Measurements from ENCODE around the gene P2RY4.
"Not testable (repeated sequence)": the region's sequence is repeated elsewhere in the genome, so short reads cannot be mapped to it uniquely, and the experiment has no call there.

The P2RY4 gene

GRCh38 chrX:70260104-70260503 lies at the start of gene P2RY4:
P2RY4 (minus strand) TSS chrX:70260204; CDS start chrX:70259624, 580 bp downstream.
- DNase-seq (ENCODE audit: low read depth), result no peak

DNA sequence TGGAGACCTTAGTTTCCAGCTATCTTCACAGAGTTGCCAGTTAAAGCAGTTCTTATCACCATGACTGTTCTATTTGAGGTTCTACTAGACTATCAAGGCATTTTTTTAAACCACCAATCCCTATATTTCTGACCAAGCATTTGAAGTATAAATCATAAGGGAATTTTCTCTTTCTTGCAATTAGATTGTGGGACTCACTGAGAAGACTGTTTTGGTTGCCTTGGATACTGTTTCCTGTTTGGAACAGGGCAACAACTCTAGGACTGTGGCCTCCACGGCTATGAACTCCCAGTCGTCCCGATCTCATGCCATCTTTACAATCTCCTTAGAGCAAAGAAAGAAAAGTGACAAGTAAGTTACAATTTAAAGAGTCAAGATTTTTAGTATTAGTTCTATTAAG lies 41.7 kb upstream of the P2RY4 start:
- peak; percentile 51 for DNase-seq (ENCODE audit: low read depth)

DNA sequence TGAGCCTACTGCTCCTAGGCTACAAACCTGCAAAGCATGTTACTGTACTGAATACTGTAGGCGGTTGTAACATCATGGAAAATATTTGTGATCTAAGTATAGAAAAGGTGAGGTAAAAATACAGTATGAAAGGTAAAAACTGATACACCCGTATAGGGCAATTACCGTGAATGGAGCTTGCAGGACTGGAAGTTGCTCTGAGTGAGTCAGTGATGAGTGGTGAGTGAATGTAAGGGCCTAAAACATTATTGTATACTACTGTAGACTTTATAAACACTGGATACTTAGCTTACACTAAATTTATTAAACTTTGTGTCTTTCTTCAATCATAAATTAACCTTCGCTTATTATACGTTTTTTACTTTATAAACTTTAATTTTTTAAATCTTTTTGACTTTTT lies 33.6 kb upstream of the P2RY4 start:
- no peak for DNase-seq (ENCODE audit: low read depth)

GRCh38 chrX:70292788-70293187 lies 32.8 kb upstream of the P2RY4 start:
- DNase-seq (ENCODE audit: low read depth), result peak; percentile 29

- peak; percentile 79 for DNase-seq (ENCODE audit: low read depth)
Observed at GRCh38 chrX:70289793-70290770, 30.1 kb upstream of the P2RY4 start, which contains the start of the genes KIF4A and PDZD11. KIF4A (plus strand) TSS chrX:70290104; CDS start chrX:70290459, 355 bp downstream. PDZD11 (minus strand) TSS chrX:70289927; CDS start chrX:70289341, 586 bp downstream.

DNA sequence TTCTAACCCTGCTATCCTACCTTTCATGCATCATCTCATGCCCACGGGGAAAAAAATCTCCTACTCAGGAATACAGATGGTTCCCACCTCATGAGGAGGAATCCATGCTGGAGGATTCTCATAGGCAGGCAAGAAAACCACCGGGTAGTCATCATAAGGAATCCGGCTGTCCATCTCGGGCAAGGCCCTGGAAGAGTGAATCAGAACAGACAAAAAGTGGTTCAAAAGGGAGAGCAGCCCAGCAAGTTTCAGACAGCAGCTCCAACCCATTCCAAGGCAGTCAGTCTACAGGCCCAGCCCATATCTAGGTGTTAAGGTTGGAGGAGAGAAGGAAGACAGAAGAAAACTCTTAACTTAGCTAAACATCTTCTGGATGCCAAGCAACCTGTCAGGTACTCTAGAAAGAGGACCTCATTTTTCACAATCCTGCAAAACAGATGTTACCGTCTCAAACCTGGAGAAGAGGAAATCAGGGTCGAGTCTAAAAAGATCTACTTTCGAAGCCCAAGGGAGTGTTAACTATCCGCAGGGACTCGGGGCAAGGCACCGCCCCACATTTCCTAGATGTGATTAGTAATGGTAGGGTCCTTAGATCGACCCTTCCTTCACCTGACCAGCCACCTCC lies 29.3 kb upstream of the P2RY4 start:
- no peak for DNase-seq (ENCODE audit: low read depth)

DNA sequence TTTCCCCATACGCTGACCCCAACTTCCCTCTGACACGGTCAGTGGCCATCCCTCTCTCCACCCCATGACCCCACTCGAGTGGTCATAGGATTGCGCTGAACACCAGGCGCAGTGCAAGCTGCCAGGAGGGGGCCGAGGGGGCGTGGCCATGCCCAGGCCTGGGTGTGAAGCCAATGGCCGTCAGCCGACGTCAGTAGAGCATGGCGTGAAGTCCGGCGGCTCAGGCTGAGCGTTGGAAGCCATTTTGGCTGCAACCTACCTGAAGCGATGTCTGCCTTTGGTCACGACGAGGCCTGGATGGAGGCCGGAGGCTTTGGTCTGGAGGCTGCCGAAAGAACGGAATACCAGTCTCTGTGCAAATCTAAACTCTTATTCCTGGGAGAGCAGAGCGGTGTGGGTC lies 21.9 kb upstream of the P2RY4 start, which contains the start of gene RAB41:
Gene RAB41, plus strand, starts transcription at position 222 of the 400 bp plus-strand sequence. Its CDS starts 46 bp downstream, at position 268.
- DNase-seq (ENCODE audit: low read depth), result no peak

- no peak for DNase-seq (ENCODE audit: low read depth)
Observed at GRCh38 chrX:70280573-70280972, 20.6 kb upstream of the P2RY4 start.

GRCh38 chrX:70279081-70279480 lies 19.1 kb upstream of the P2RY4 start:
- DNase-seq (ENCODE audit: low read depth), result no peak

- DNase-seq (ENCODE audit: low read depth), result not testable (repeated sequence)
Observed at GRCh38 chrX:70274029-70274428, 14.0 kb upstream of the P2RY4 start.

- no peak for DNase-seq (ENCODE audit: low read depth)
Observed at GRCh38 chrX:70268034-70268433, 8.0 kb upstream of the P2RY4 start, which contains the start of gene ARR3. ARR3 (plus strand) TSS chrX:70268334; CDS start chrX:70269386, 1,052 bp downstream.

GRCh38 chrX:70264784-70265183 lies 4.8 kb upstream of the P2RY4 start:
- DNase-seq (ENCODE audit: low read depth), result no peak

DNA sequence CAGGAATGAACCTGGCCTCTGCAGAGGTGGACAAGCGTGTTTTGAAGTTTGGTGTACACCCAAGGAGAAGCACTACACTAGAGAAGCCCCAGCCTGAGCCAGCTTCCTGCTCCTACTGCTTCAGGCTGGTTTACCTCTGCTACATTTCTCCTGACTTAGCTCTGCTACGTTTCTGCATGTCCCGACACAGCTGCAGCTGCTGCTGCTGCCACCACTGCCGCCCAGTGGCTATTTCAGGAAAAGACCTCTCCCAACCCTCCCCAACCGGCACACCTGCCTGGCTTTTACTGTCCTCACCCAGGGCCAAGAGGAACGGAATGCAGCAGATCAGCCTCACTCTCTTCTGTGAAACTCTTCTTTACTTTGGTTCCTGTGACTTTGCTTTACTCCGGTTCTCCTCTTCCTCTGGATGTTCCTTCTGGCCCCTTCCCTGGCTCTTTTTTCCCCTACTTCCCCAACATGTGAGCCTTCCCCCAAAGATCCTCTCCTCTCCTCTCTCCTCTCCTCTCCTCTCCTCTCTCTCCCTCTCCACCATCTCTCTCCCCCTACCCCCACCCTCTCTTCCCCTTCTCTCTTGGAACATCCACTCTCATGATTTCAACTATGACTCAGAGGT lies 3.1 kb upstream of the P2RY4 start:
- peak; percentile 1 for DNase-seq (ENCODE audit: low read depth)

DNA sequence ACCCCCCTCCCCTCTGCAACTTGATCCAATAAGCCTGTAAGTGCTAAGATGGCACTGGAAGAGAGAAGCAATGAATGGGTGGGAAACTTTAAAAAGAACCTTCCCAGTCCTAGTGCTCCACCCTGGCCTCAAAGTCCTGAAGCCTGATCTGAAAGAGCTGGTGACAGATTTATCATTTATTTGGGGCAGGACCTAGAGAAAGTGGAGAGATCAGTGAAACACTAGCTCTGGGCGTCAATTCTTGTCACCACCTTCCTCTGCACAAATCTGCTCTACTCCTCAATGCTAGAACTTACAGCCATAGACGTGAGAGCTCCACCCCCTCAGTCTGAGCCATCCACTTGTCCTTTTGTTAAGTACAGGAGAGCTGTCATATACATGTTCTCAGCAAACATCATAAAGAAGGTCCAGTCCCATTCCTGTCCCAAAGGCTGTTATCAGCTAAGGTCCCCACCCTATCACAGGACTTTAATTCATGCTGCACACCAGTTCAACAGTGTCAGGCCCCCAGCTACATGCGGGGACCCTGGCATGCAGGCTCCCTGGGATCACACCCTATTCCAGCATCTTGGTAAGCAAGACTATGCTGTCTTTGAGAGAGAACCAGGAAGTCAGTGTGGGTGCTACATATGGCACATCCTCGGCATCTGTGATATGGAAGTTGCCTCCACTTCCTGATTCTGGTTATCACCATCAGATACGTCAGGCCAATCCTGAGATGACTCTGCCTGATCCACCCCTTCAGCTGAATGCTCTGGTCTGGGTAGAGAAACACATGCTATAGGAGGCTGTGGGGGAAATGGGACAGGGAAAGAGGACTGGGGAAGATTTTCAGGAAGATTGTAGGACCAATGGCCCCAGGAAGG lies 2.3 kb downstream of the P2RY4 start:
- DNase-seq (ENCODE audit: low read depth), result no peak

GRCh38 chrX:70255452-70255851 lies 4.6 kb downstream of the P2RY4 start:
- DNase-seq (ENCODE audit: low read depth), result no peak

- DNase-seq (ENCODE audit: low read depth), result no peak
Observed at GRCh38 chrX:70254909-70255308, 5.1 kb downstream of the P2RY4 start.

DNA sequence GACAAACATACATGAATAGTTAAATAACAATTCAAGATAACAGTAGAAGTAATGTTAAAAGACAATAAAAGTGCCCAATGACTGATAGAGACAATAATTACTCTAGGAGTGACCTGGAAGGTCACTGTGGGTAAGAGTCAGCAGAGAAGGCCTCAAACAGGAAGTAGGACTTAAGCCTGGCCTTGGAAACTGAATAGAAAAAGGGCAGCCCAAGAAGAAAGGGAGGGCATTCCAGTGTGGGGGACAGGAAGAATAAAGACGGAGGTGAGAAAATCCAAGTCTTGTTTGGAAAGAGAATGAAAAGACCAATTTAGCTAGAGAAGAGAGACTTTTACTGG lies 6.0 kb downstream of the P2RY4 start:
- no peak for DNase-seq (ENCODE audit: low read depth)

DNA sequence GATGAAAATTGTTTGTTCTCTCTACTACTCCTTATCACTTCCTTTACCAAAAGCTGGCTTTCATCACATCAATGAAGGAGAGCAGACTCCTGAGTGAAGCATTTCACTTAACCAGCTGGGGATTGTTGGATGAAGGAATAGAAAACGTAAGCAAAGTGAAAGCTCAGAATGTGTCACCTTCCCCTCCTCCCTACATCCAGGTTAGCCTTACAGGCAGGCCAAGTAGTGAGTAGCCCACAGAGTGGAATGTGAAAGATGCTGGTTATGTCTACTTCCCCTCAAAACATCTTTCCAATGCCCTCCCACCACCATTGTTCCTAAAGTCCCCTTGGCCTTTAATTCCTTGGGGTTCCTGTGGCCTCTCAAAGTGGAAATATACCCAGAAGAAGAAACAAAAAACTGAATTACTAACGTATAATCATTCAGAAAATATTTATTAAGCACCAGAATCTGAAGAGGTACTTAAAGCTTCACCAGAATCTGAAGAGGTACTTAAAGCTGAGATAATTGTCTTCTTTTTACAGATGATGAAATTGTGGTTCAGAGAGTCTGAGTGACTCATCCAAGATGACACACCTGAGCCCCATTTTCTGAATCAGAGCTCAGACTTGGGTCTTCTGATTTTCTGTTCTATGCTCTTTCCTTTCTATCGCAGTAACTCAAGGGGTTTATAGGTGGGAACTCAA lies 6.5 kb downstream of the P2RY4 start:
- no peak for DNase-seq (ENCODE audit: low read depth)

DNA sequence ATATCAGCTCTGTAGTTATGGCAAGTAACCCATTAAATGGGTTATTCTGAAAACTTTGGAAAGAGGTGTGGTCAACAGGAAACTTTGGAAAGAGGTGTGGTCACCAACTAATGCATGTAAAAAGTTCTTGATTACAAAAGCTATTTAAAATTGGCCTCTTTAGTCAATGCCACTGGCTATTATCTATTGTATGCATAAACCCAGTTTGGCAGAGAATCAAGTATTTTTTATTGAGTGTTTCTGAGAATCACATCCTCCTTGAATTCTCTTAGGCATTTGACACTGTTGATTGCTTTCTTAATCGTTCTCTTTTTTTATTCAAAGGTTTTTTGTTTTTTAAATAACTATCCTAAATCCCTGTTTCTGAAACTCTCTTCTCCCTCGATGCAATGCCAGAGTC lies 7.5 kb downstream of the P2RY4 start:
- DNase-seq (ENCODE audit: low read depth), result no peak

DNA sequence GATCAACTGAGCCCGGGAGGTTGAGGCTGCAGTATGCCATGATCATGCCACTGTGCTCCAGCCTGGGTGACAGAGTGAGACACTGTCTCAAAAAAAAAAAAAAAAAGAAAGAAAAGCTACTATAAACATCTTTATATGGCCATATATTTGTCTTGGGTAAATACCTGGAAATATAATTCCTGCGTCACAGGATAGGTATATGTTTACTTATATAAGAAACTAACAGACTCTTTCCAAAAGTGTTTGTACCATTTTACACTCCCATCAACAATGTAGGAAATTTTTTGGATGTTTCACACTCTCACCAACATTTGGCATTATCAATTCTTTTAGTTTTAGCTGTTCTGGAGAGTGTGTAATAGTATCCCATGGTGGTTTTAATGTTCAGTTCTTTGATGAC lies 12.8 kb downstream of the P2RY4 start:
- DNase-seq (ENCODE audit: low read depth), result no peak

DNA sequence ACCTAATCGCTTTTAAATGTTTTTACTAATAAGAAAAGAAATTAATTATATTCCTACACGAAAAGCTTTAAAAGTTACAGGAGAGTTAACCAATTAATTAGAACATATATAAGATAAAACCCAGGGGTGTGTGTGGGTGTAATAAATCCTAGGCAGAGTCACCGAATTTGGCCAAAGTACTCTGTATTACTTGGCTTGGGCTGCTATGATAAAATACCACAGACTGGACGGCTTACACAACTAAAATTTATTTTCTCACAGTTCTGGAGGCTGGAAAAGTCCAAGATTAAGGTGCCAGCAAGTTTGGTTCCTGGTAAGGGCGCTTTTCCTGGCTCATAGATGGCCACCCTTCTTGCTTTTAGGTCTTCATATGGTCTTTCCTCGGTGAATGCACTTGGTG lies 15.1 kb downstream of the P2RY4 start:
- DNase-seq (ENCODE audit: low read depth), result no peak

Measured in fibroblast of gingiva (primary cell).